GM23248 (cell line): ENCODE data around the gene RXRA.

Source experiments
- EZH2 ChIP-seq: fragments of 200-600 bp; sonication (generic); IDR thresholded peaks from 2 replicates; pipeline ENCODE4 v1.6.1; 2018; ENCODE audit warnings: antibody characterized with exemption, mild to moderate bottlenecking; ENCODE audit not compliant: insufficient read depth, poor library complexity, severe bottlenecking
- EZH2phosphoT487 ChIP-seq: fragments of 200-600 bp; sonication (generic); IDR thresholded peaks from 2 replicates; pipeline ENCODE4 v1.6.1; 2018; ENCODE audit warnings: antibody characterized with exemption, moderate library complexity, mild to moderate bottlenecking, low read depth; ENCODE audit not compliant: insufficient read depth

GRCh38 chr9:134289241-134289875 lies 36.9 kb upstream of the RXRA start:
- TF ChIP-seq EZH2 (no peak), EZH2phosphoT487 (no peak)
